Activated CD4-positive, alpha-beta T cell treated with anti-CD3 and anti-CD28 coated beads, Interleukin-2, amount 50 U/mL, for 4 hours (primary cell): ENCODE results near the gene NBPF9.
"Not testable (repeated sequence)": the region's sequence is repeated elsewhere in the genome, so short reads cannot be mapped to it uniquely, and the experiment has no call there.

Source experiments
- DNase-seq, 2 experiments: peaks; one replicate each; pipeline ENCODE4 v3.0.0-alpha.2; 2020

NBPF9 gene

GRCh38 chr1:149103109-149104081, at the start of gene NBPF9:
Gene NBPF9, minus strand, starts transcription at chr1:149103551. Its CDS starts 21,412 bp downstream, at chr1:149082139.
- peak; percentile 26 to 37 for DNase-seq

- not testable (repeated sequence) for DNase-seq
These were observed 46.6 kb upstream of the NBPF9 start for GRCh38 chr1:149149909-149150308.

- not testable (repeated sequence) for DNase-seq
These were observed 34.2 kb upstream of the NBPF9 start for GRCh38 chr1:149137585-149137984.

- DNase-seq, result not testable (repeated sequence)
These were observed 27.6 kb upstream of the NBPF9 start for GRCh38 chr1:149130938-149131337.

- not testable (repeated sequence) for DNase-seq
These were observed 25.9 kb upstream of the NBPF9 start for GRCh38 chr1:149129245-149129644.

GRCh38 chr1:149126555-149127145, 23.3 kb upstream of the NBPF9 start:
- DNase-seq, result not testable (repeated sequence)

GRCh38 chr1:149123948-149124926, 20.9 kb upstream of the NBPF9 start:
- peak in 1 of 2 experiments; percentile 8 for DNase-seq

- DNase-seq, result not testable (repeated sequence)
These were observed 9.5 kb upstream of the NBPF9 start for GRCh38 chr1:149112828-149113227.

GRCh38 chr1:149110343-149110742, 7.0 kb upstream of the NBPF9 start:
- DNase-seq, result not testable (repeated sequence)

- DNase-seq, result peak; percentile 4 to 19
These were observed 777 bp downstream of the NBPF9 start for GRCh38 chr1:149102574-149102973.

- not testable (repeated sequence) for DNase-seq
These were observed 5.1 kb downstream of the NBPF9 start for GRCh38 chr1:149098276-149098675.

- DNase-seq, result not testable (repeated sequence)
These were observed 10.2 kb downstream of the NBPF9 start for GRCh38 chr1:149093155-149093554.

GRCh38 chr1:149075505-149076127, 27.7 kb downstream of the NBPF9 start:
- DNase-seq, result not testable (repeated sequence)

- DNase-seq, result not testable (repeated sequence)
These were observed 38.7 kb downstream of the NBPF9 start for GRCh38 chr1:149064611-149065010.

GRCh38 chr1:149043056-149043455, 60.3 kb downstream of the NBPF9 start:
- DNase-seq, result not testable (repeated sequence)

GRCh38 chr1:149033916-149034315, 69.4 kb downstream of the NBPF9 start:
- DNase-seq, result not testable (repeated sequence)

GRCh38 chr1:149024327-149024726, 79.0 kb downstream of the NBPF9 start:
- DNase-seq, result not testable (repeated sequence)

GRCh38 chr1:149018577-149018976, 84.8 kb downstream of the NBPF9 start:
- not testable (repeated sequence) for DNase-seq

- not testable (repeated sequence) for DNase-seq
These were observed 86.7 kb downstream of the NBPF9 start for GRCh38 chr1:149016626-149017025.

GRCh38 chr1:149015522-149015921, 87.8 kb downstream of the NBPF9 start:
- not testable (repeated sequence) for DNase-seq

GRCh38 chr1:149013513-149013912, 89.8 kb downstream of the NBPF9 start:
- DNase-seq, result not testable (repeated sequence)

- DNase-seq, result not testable (repeated sequence)
These were observed 90.8 kb downstream of the NBPF9 start for GRCh38 chr1:149012599-149012998.
